ENCODE data around the gene WIPI1.
"Not testable (repeated sequence)": the region's sequence is repeated elsewhere in the genome, so short reads cannot be mapped to it uniquely, and the experiment has no call there.

GRCh38 chr17:68492394-68493054, 35.2 kb upstream of the WIPI1 start:
- not testable (repeated sequence) for TF ChIP-seq TAF1 (IDR thresholded peaks at IDR 0.05; ENCODE audit: borderline replicate concordance, low read depth, low read length); REST (IDR thresholded peaks at IDR 0.05; ENCODE audit: low read depth, low read length)
